ENCODE data around the gene KRT7.
A peak's percentile ranks its signal among the peaks of the same experiment; 100 is the strongest.

KRT7 gene

DNA sequence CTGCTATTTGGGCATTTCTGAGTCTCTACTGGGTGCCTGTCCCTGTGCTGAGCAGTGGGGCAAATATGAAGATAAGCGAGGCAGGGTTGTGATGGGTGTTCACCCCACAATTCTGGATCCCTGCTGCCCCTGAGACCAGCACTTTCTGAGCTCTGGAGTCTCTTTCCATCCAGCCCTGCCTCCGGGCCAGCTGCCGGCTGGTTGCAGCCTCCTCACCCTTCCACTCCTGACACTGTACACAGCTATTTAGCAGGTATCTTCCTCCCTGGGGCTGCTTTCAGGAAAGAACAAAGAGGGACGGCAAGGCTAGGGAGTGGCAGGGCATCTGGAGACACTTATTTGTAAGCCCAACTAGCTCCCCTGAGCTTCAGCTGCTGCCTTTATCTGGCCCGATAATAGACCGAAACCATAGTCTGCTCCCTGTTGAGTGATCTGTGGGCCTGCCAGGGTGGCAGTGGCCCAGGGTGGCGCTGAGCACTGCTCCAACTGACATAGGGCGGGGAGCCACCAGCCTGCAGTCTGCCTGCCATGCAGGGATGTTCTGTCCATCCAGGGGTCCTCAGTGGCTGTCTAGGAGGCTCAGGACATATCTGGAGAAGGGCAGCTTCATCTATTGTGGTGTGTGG, 33.6 kb upstream of the KRT7 start:
- no peak for DNase-seq (ENCODE audit: low spot score)

- no peak for DNase-seq (ENCODE audit: low spot score)
Observed at GRCh38 chr12:52200086-52200780, 32.8 kb upstream of the KRT7 start.

- DNase-seq (ENCODE audit: low spot score): no peak
Observed at GRCh38 chr12:52200781-52201450, 32.1 kb upstream of the KRT7 start.

DNA sequence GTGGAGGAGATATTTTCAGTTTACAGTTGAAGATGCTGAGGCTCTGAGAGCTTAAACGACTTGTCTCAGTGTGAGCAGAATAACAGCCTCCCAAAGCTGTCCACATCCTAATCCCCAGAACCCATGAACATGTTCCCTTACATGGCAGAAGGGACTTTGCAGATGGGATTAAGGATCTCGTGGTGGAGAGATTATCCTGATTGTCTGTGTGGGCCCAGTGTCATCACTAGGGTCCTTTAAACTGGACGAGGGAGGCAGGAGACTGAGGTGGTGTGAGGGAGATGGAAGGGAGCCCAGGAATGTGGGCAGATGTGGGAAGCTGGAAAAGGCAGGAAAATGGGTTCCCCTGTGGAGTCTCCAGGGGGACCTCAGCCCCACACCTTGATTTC, 31.6 kb upstream of the KRT7 start:
- DNase-seq (ENCODE audit: low spot score): no peak

GRCh38 chr12:52202361-52203078, 30.5 kb upstream of the KRT7 start:
- DNase-seq (ENCODE audit: low spot score): peak; percentile 77

- DNase-seq (ENCODE audit: low spot score): peak; percentile 96
Observed at GRCh38 chr12:52203079-52203921, 29.7 kb upstream of the KRT7 start.

- DNase-seq (ENCODE audit: low spot score): no peak
Observed at GRCh38 chr12:52204095-52204930, 28.7 kb upstream of the KRT7 start.

DNA sequence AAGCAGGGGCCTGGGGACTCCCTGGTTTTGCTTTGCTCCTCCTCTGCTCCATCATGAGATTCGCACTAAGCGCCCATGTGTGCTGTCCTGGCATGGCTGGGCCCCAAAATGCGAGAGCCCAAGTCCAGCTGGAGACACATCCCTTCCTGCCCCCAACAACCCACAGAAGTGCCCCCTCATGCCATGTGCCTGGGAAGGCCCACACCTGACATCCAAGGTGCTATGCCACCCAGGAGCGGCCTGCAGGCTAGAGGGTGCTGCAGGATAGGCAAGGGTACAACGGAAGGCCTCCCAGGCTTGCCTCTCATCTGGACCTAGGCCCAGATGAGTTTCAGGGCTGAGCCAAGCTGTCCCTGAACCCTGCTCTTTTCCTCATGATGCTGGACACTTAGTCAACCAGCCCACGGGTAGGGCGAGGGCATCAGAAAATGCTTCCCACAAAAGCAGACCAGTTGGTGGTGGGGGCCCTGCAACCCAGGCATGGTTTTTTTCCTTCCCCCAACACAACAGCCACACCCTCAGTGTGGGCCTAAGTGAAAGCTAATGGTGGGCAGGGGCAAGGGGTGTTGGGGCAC, 28.0 kb upstream of the KRT7 start:
- DNase-seq (ENCODE audit: low spot score): no peak

DNA sequence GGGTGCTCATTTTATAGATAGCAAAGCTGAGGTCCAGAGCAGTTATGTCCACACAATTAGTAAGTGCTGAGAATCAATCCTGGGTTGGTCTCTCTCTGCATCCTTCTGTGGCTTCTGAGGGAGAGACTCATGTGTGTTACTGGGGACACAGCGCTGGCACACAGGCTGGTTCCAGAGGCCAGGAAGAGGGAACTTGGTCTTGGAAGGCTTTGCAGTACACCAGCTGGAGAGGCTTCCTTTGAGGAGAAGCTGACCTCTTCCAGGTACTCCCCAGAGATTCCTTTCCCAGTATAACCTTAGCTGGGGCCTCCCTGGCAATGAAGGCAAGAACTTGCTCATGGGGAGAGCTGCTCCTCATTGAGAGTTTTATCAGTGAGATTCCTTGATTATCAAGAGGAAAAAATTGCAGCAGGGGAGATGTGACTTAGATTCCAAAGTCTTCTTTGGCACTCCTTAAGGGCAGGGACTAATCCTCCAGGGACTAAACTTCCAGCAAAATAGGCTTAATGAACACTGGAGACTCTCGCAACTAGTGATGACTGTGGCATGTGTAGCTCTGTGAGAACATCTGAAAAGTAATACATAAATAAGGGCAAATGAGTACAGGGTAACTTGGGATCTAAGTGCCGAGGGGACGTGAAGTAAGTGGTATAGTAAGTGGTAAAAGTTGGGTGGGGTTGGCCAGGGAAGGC, 27.3 kb upstream of the KRT7 start:
- DNase-seq (ENCODE audit: low spot score): no peak

DNA sequence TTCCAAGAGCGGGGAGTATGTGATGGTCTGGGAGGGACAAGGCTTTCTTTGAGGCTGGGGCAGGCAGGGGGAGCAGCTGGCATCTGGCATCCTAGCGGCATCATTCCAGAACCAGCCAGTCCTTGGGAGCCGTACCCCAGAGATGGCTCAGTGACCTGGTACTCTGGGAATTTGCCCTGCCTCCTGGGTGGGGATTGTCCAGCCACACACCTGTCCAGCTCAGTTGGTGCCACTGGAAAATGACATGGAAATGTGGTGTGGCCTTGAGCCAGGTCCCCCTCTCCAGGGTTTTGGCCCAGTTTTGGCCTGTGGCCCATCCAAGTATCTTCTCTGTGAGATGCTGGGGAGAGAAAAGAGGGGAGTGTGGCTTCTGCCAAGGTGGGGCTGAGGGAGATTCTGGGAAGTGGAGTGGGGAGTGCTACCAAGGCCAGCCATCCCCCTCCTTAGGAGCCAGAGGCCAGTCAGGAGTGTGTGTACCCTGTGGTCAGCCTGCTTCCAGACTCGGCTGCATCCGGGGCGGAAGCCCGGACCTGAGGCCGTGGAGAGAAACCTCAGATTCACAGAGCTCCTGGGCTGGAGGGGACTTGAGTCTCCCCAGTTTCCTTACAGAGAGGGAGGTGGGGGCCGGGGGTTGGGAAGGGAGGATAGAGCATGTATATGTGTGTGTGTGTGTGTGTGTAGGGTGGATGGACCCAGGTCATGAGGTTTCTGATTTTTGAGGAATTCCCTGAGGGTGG, 26.6 kb upstream of the KRT7 start:
- DNase-seq (ENCODE audit: low spot score): no peak

DNA sequence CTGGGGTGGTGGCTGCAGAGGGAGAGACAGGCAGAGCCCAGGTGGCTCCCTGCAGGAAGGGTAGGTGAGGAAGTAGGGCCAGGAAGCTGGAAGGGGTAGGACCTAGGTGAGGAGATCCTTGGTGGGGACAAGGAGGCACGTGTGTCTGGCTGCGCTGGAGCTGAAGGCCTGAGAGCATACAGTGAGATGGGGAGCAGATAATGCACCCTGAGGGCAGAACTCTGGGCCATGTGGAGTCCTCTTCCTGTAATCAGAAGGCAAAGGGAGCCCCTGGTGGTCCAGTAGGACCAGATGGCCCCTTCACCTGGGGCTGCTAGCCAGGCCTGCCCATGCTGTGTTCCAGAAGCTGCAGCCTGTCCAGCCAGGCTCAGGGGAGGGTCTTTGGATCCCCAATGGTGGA, 25.9 kb upstream of the KRT7 start:
- no peak for DNase-seq (ENCODE audit: low spot score)

- peak; percentile 77 for DNase-seq (ENCODE audit: low spot score)
Observed at GRCh38 chr12:52207895-52208294, 25.1 kb upstream of the KRT7 start.

DNA sequence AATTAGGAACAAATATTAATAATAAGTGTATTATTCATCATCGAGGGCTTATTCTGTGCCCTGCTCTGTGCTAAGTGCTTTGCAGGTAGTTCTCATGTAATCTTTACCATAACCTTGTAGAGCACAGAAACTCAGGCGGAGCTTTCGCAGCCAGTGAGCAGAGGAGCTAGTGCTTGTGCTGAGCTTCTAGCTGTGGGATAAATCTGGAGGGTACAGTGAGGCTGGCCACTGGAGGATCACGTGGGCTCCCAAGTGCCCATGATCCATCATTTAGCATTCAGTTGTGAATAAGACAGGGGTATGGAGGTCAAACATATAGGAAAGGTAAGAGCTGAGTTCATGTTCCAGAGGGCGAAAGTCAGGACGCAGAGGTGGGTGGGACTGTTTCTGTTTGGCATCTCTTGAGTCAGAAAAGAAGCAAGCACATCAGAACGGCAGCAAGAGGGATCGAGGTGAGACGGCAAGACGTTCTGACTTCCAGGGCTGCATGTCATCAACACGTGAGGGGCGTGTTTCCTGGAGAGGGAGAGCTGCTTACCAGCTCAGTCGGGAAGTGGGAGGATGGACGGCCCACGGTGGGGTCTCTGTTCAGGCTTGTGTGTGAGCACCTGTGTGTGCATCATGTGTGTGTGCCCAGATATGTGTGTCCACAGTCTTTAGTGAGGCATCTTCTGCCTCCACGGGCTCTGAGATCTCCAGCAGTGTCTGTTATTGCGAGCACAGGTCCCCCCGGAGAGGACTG, 24.4 kb upstream of the KRT7 start:
- no peak for DNase-seq (ENCODE audit: low spot score)

- DNase-seq (ENCODE audit: low spot score): peak; percentile 48
Observed at GRCh38 chr12:52209321-52209720, 23.7 kb upstream of the KRT7 start.

- DNase-seq (ENCODE audit: low spot score): peak; percentile 87
Observed at GRCh38 chr12:52210186-52210924, 22.7 kb upstream of the KRT7 start.

GRCh38 chr12:52210925-52211650, 22.0 kb upstream of the KRT7 start:
- DNase-seq (ENCODE audit: low spot score): no peak

Measured in kidney tubule cell (primary cell).